Activated naive CD8-positive, alpha-beta T cell treated with anti-CD3 and anti-CD28 coated beads, Interleukin-2, amount 10 ng/mL, durations not matched to agents 7 days and 5 days (primary cell): ENCODE measurements around the gene NUDT2. TPM values are rescaled to one million over a fixed set of nuclear protein-coding genes. Genes with fewer than 3 reads are reported as not detected.
"Not testable (repeated sequence)": the region's sequence is repeated elsewhere in the genome, so short reads cannot be mapped to it uniquely, and the experiment has no call there.

ENCODE experiments used
- ATAC-seq: fragments of 150-1000 bp; cut with Tn5 transposase; one replicate; pipeline ENCODE4 v1.10.0; 2021; ENCODE audit warnings: low read depth, moderate library complexity
- POLR2A ChIA-PET: fragments of 350-600 bp; sonication (Branson Sonifier 250); formaldehyde crosslinking; loops from one replicate; lab custom pipeline; 2021; ENCODE audit warnings: antibody characterized with exemption; lab: Charles Lee
- DNase-seq: peaks from one replicate; pipeline ENCODE4 v3.0.0; 2021
- H3K27ac Mint-ChIP-seq: one replicate; pipeline ENCODE4 v1.8.0; 2022; ENCODE audit warnings: mild to moderate bottlenecking, mixed read lengths
- H3K27me3 Mint-ChIP-seq: one replicate; pipeline ENCODE4 v1.8.0; 2022; ENCODE audit warnings: mild to moderate bottlenecking, moderate library complexity, mixed read lengths
- H3K36me3 Mint-ChIP-seq: one replicate; pipeline ENCODE4 v1.8.0; 2021; ENCODE audit warnings: mild to moderate bottlenecking, mixed read lengths
- H3K4me1 Mint-ChIP-seq: one replicate; pipeline ENCODE4 v1.8.0; 2021; ENCODE audit warnings: mixed read lengths
- H3K4me3 Mint-ChIP-seq: one replicate; pipeline ENCODE4 v1.8.0; 2022; ENCODE audit warnings: mild to moderate bottlenecking, moderate library complexity, mixed read lengths
- H3K9me3 Mint-ChIP-seq: one replicate; pipeline ENCODE4 v1.8.0; 2021; ENCODE audit warnings: mixed read lengths
- total RNA-seq, 2 experiments: library from RNA; stranded (reverse); gene quantifications; one replicate each; pipeline ENCODE4 v1.2.3, GENCODE V29; 2021

NUDT2 gene
- total RNA-seq, result 10 to 100 TPM; 22.8 to 26.3 TPM

GRCh38 chr9:34328987-34329832 is at the start of gene NUDT2, which contains the start of gene KIF24:
NUDT2 (plus strand) TSS chr9:34329569; CDS start chr9:34339040, 9,471 bp downstream.
KIF24 (minus strand) TSS chr9:34329268; CDS start chr9:34311346, 17,922 bp downstream.
- no peaks in the 10 kb centered on the region for H3K9me3 Mint-ChIP-seq
- POLR2A ChIA-PET, result interaction anchor here (0.6 kb wide), 1 partner anchor 164 kb away, joined by 3 read pairs; no protein-coding TSS in a partner anchor

GRCh38 chr9:34282096-34282495 is 47.3 kb upstream of the NUDT2 start:
- Mint-ChIP-seq H3K36me3 (peaks cover 22% of the 10 kb centered on the region), H3K4me1 (peaks cover 6% of the 10 kb centered on the region), H3K27ac (no peak overlapping the region), H3K4me3 (no peak overlapping the region), H3K27me3 (no peaks in the 10 kb centered on the region), H3K9me3 (no peaks in the 10 kb centered on the region)
- POLR2A ChIA-PET, result no interaction called here
- DNase-seq (no peak), ATAC-seq (no peak)

More at GRCh38 chr9:34328987-34329832, at the start of gene NUDT2, which contains the start of gene KIF24:
- no peaks in the 10 kb centered on the region for H3K27me3 Mint-ChIP-seq
- peak; percentile 94 for ATAC-seq
- no peaks in the 10 kb centered on the region for H3K36me3 Mint-ChIP-seq
- peak within 1 kb of the TSS; percentile 97 for H3K4me3 Mint-ChIP-seq
- H3K27ac Mint-ChIP-seq, result peak within 1 kb of the TSS; percentile 98
- DNase-seq, result peak; percentile 95
- peaks cover 25% of the 10 kb centered on the region for H3K4me1 Mint-ChIP-seq

- Mint-ChIP-seq H3K27ac (no peak overlapping the region), H3K36me3 (peaks cover 11% of the 10 kb centered on the region), H3K4me3 (no peak overlapping the region), H3K9me3 (no peaks in the 10 kb centered on the region), H3K27me3 (no peaks in the 10 kb centered on the region), H3K4me1 (peaks cover 2% of the 10 kb centered on the region)
- POLR2A ChIA-PET, result interaction anchor here (0.5 kb wide), 1 partner anchor 297 kb away, joined by 3 read pairs; no protein-coding TSS in a partner anchor
- DNase-seq, result no peak
- no peak for ATAC-seq
Measured at GRCh38 chr9:34289159-34289558, 40.2 kb upstream of the NUDT2 start.

- H3K9me3 Mint-ChIP-seq, result no peaks in the 10 kb centered on the region
- POLR2A ChIA-PET, result interaction anchor here (0.5 kb wide), 1 partner anchor 10 kb away, joined by 6 read pairs; no protein-coding TSS in a partner anchor
Measured at GRCh38 chr9:34291023-34291422, 38.3 kb upstream of the NUDT2 start.

GRCh38 chr9:34291423-34291822 is 37.9 kb upstream of the NUDT2 start:
- Mint-ChIP-seq H3K4me3 (no peak overlapping the region), H3K4me1 (peaks cover 2% of the 10 kb centered on the region), H3K27ac (no peak overlapping the region), H3K27me3 (no peaks in the 10 kb centered on the region), H3K9me3 (no peaks in the 10 kb centered on the region), H3K36me3 (peaks cover 7% of the 10 kb centered on the region)
- DNase-seq (no peak), ATAC-seq (no peak)
- POLR2A ChIA-PET, result interaction anchor here (0.5 kb wide), 1 partner anchor 10 kb away, joined by 6 read pairs; no protein-coding TSS in a partner anchor

More at GRCh38 chr9:34291023-34291422, 38.3 kb upstream of the NUDT2 start:
- DNase-seq, result no peak
- no peak for ATAC-seq
- H3K4me1 Mint-ChIP-seq, result peaks cover 2% of the 10 kb centered on the region
- H3K4me3 Mint-ChIP-seq, result no peak overlapping the region
- no peaks in the 10 kb centered on the region for H3K27me3 Mint-ChIP-seq
- no peak overlapping the region for H3K27ac Mint-ChIP-seq
- H3K36me3 Mint-ChIP-seq, result peaks cover 11% of the 10 kb centered on the region

- ATAC-seq (no peak), DNase-seq (no peak)
- H3K27me3 Mint-ChIP-seq, result no peaks in the 10 kb centered on the region
- H3K4me3 Mint-ChIP-seq, result no peak overlapping the region
- no peak overlapping the region for H3K27ac Mint-ChIP-seq
- peaks cover 2% of the 10 kb centered on the region for H3K4me1 Mint-ChIP-seq
- no peaks in the 10 kb centered on the region for H3K9me3 Mint-ChIP-seq
- H3K36me3 Mint-ChIP-seq, result peaks cover 4% of the 10 kb centered on the region
- POLR2A ChIA-PET, result no interaction called here
Measured at GRCh38 chr9:34292552-34292951, 36.8 kb upstream of the NUDT2 start.

GRCh38 chr9:34301064-34301463 is 28.3 kb upstream of the NUDT2 start:
- not testable (repeated sequence) for DNase-seq, ATAC-seq, H3K9me3 Mint-ChIP-seq, H3K4me3 Mint-ChIP-seq, H3K27ac Mint-ChIP-seq, H3K4me1 Mint-ChIP-seq, H3K27me3 Mint-ChIP-seq, H3K36me3 Mint-ChIP-seq
- POLR2A ChIA-PET, result interaction anchor here (0.7 kb wide), 1 partner anchor 10 kb away, joined by 6 read pairs; no protein-coding TSS in a partner anchor

- H3K27me3 Mint-ChIP-seq, ATAC-seq, H3K36me3 Mint-ChIP-seq, DNase-seq, H3K4me3 Mint-ChIP-seq, H3K27ac Mint-ChIP-seq, H3K4me1 Mint-ChIP-seq, H3K9me3 Mint-ChIP-seq, POLR2A ChIA-PET: not testable (repeated sequence)
Measured at GRCh38 chr9:34308316-34308715, 21.1 kb upstream of the NUDT2 start.

- no peak for DNase-seq
- POLR2A ChIA-PET, result no interaction called here
- no peak for ATAC-seq
Measured at GRCh38 chr9:34310215-34310614, 19.2 kb upstream of the NUDT2 start.

GRCh38 chr9:34311499-34312185 is 17.7 kb upstream of the NUDT2 start:
- H3K4me1 Mint-ChIP-seq, result no peaks in the 10 kb centered on the region
- no peaks in the 10 kb centered on the region for H3K27me3 Mint-ChIP-seq
- no peaks in the 10 kb centered on the region for H3K36me3 Mint-ChIP-seq
- no peaks in the 10 kb centered on the region for H3K9me3 Mint-ChIP-seq
- no peak for ATAC-seq
- POLR2A ChIA-PET, result no interaction called here
- DNase-seq, result no peak
- H3K27ac Mint-ChIP-seq, result no peak overlapping the region
- H3K4me3 Mint-ChIP-seq, result no peak overlapping the region

More at GRCh38 chr9:34310215-34310614, 19.2 kb upstream of the NUDT2 start:
- Mint-ChIP-seq H3K27me3 (no peaks in the 10 kb centered on the region), H3K27ac (no peak overlapping the region), H3K4me3 (no peak overlapping the region), H3K4me1 (no peaks in the 10 kb centered on the region), H3K9me3 (no peaks in the 10 kb centered on the region), H3K36me3 (no peaks in the 10 kb centered on the region)

- Mint-ChIP-seq H3K4me3 (no peak overlapping the region), H3K27me3 (no peaks in the 10 kb centered on the region), H3K9me3 (no peaks in the 10 kb centered on the region), H3K36me3 (peaks cover 4% of the 10 kb centered on the region), H3K27ac (no peak overlapping the region), H3K4me1 (peaks cover 4% of the 10 kb centered on the region)
- POLR2A ChIA-PET, result no interaction called here
- DNase-seq (no peak), ATAC-seq (no peak)
Measured at GRCh38 chr9:34317436-34317835, 11.9 kb upstream of the NUDT2 start.

GRCh38 chr9:34318163-34318790 is 11.1 kb upstream of the NUDT2 start:
- POLR2A ChIA-PET, result no interaction called here
- no peak for ATAC-seq
- no peak overlapping the region for H3K27ac Mint-ChIP-seq

GRCh38 chr9:34321451-34321850 is 7.9 kb upstream of the NUDT2 start:
- no peak overlapping the region for H3K4me3 Mint-ChIP-seq
- no peaks in the 10 kb centered on the region for H3K27me3 Mint-ChIP-seq
- POLR2A ChIA-PET, result interaction anchor here (0.7 kb wide), 1 partner anchor 1435 kb away, joined by 4 read pairs; no protein-coding TSS in a partner anchor
- no peak overlapping the region for H3K27ac Mint-ChIP-seq
- peaks cover 5% of the 10 kb centered on the region for H3K4me1 Mint-ChIP-seq
- no peaks in the 10 kb centered on the region for H3K9me3 Mint-ChIP-seq
- ATAC-seq (no peak), DNase-seq (no peak)
- peaks cover 4% of the 10 kb centered on the region for H3K36me3 Mint-ChIP-seq

More at GRCh38 chr9:34318163-34318790, 11.1 kb upstream of the NUDT2 start:
- Mint-ChIP-seq H3K4me1 (peaks cover 4% of the 10 kb centered on the region), H3K9me3 (no peaks in the 10 kb centered on the region), H3K36me3 (peaks cover 4% of the 10 kb centered on the region), H3K27me3 (no peaks in the 10 kb centered on the region), H3K4me3 (no peak overlapping the region)
- no peak for DNase-seq
